ENCODE data around the gene ASB6. TPM values are rescaled to one million over a fixed set of nuclear protein-coding genes. Genes with fewer than 3 reads are reported as not detected.
A peak's percentile ranks its signal among the peaks of the same experiment; 100 is the strongest.

ASB6 gene
- total RNA-seq: 10 to 100 TPM; 32.1 to 35.3 (median 35.1) TPM

GRCh38 chr9:129641750-129642585 is at the start of gene ASB6:
ASB6 (minus strand) TSS chr9:129642151; CDS start chr9:129641999, 152 bp downstream.
- ATAC-seq (peak; percentile 88 to 90), DNase-seq (peak; percentile 88)
- H3K9me3 Mint-ChIP-seq: no peaks in the 10 kb centered on the region
- peaks cover 20% of the 10 kb centered on the region for H3K4me1 Mint-ChIP-seq (ENCODE audit: low read depth)
- peak within 1 kb of the TSS; percentile 81 for H3K4me3 Mint-ChIP-seq
- peaks cover 2% of the 10 kb centered on the region for H3K27me3 Mint-ChIP-seq (ENCODE audit: low read depth)
- H3K36me3 Mint-ChIP-seq (ENCODE audit: insufficient read depth): peaks cover 8% of the 10 kb centered on the region

GRCh38 chr9:129688285-129689043 is 46.5 kb upstream of the ASB6 start:
- Mint-ChIP-seq H3K4me3 (no peak overlapping the region), H3K27me3 (ENCODE audit: low read depth) (no peaks in the 10 kb centered on the region)
- no peak for ATAC-seq

GRCh38 chr9:129687391-129687790 is 45.4 kb upstream of the ASB6 start:
- DNase-seq (no peak), ATAC-seq (no peak)
- Mint-ChIP-seq H3K4me1 (ENCODE audit: low read depth) (no peaks in the 10 kb centered on the region), H3K27me3 (ENCODE audit: low read depth) (no peaks in the 10 kb centered on the region), H3K4me3 (no peak overlapping the region), H3K9me3 (no peaks in the 10 kb centered on the region), H3K36me3 (ENCODE audit: insufficient read depth) (no peaks in the 10 kb centered on the region)

More at GRCh38 chr9:129688285-129689043, 46.5 kb upstream of the ASB6 start:
- no peak for DNase-seq
- no peaks in the 10 kb centered on the region for H3K9me3 Mint-ChIP-seq
- H3K36me3 Mint-ChIP-seq (ENCODE audit: insufficient read depth): no peaks in the 10 kb centered on the region
- H3K4me1 Mint-ChIP-seq (ENCODE audit: low read depth): no peaks in the 10 kb centered on the region

GRCh38 chr9:129686736-129687135 is 44.8 kb upstream of the ASB6 start:
- H3K9me3 Mint-ChIP-seq: no peaks in the 10 kb centered on the region
- ATAC-seq: no peak
- H3K27me3 Mint-ChIP-seq (ENCODE audit: low read depth): peaks cover 1% of the 10 kb centered on the region
- no peak for DNase-seq
- H3K4me1 Mint-ChIP-seq (ENCODE audit: low read depth): no peaks in the 10 kb centered on the region
- no peaks in the 10 kb centered on the region for H3K36me3 Mint-ChIP-seq (ENCODE audit: insufficient read depth)
- H3K4me3 Mint-ChIP-seq: no peak overlapping the region

GRCh38 chr9:129685933-129686259 is 43.9 kb upstream of the ASB6 start:
- peaks cover 5% of the 10 kb centered on the region for H3K27me3 Mint-ChIP-seq (ENCODE audit: low read depth)
- H3K9me3 Mint-ChIP-seq: no peaks in the 10 kb centered on the region
- H3K4me1 Mint-ChIP-seq (ENCODE audit: low read depth): no peaks in the 10 kb centered on the region
- no peak overlapping the region for H3K4me3 Mint-ChIP-seq
- H3K36me3 Mint-ChIP-seq (ENCODE audit: insufficient read depth): no peaks in the 10 kb centered on the region
- DNase-seq (no peak), ATAC-seq (no peak)

- ATAC-seq: no peak
- Mint-ChIP-seq H3K9me3 (no peaks in the 10 kb centered on the region), H3K4me1 (ENCODE audit: low read depth) (no peaks in the 10 kb centered on the region), H3K36me3 (ENCODE audit: insufficient read depth) (no peaks in the 10 kb centered on the region), H3K27me3 (ENCODE audit: low read depth) (peaks cover 8% of the 10 kb centered on the region), H3K4me3 (no peak overlapping the region)
- DNase-seq: no peak
Observed at GRCh38 chr9:129685220-129685932, 43.4 kb upstream of the ASB6 start.

GRCh38 chr9:129682381-129682780 is 40.4 kb upstream of the ASB6 start:
- Mint-ChIP-seq H3K4me1 (ENCODE audit: low read depth) (no peaks in the 10 kb centered on the region), H3K27me3 (ENCODE audit: low read depth) (peaks cover 26% of the 10 kb centered on the region), H3K9me3 (no peaks in the 10 kb centered on the region), H3K4me3 (no peak overlapping the region), H3K36me3 (ENCODE audit: insufficient read depth) (no peaks in the 10 kb centered on the region)
- DNase-seq: no peak
- ATAC-seq: no peak

GRCh38 chr9:129681924-129682323 is 40.0 kb upstream of the ASB6 start:
- ATAC-seq (no peak), DNase-seq (no peak)
- Mint-ChIP-seq H3K36me3 (ENCODE audit: insufficient read depth) (no peaks in the 10 kb centered on the region), H3K27me3 (ENCODE audit: low read depth) (peaks cover 28% of the 10 kb centered on the region), H3K4me3 (no peak overlapping the region), H3K9me3 (no peaks in the 10 kb centered on the region), H3K4me1 (ENCODE audit: low read depth) (no peaks in the 10 kb centered on the region)

- H3K4me1 Mint-ChIP-seq (ENCODE audit: low read depth): no peaks in the 10 kb centered on the region
- H3K4me3 Mint-ChIP-seq: no peak overlapping the region
- no peaks in the 10 kb centered on the region for H3K9me3 Mint-ChIP-seq
- no peaks in the 10 kb centered on the region for H3K36me3 Mint-ChIP-seq (ENCODE audit: insufficient read depth)
- ATAC-seq (no peak), DNase-seq (no peak)
- peaks cover 30% of the 10 kb centered on the region for H3K27me3 Mint-ChIP-seq (ENCODE audit: low read depth)
Observed at GRCh38 chr9:129679537-129679936, 37.6 kb upstream of the ASB6 start.

- H3K9me3 Mint-ChIP-seq: no peaks in the 10 kb centered on the region
- no peaks in the 10 kb centered on the region for H3K36me3 Mint-ChIP-seq (ENCODE audit: insufficient read depth)
- DNase-seq (no peak), ATAC-seq (no peak)
- H3K27me3 Mint-ChIP-seq (ENCODE audit: low read depth): peaks cover 32% of the 10 kb centered on the region
- H3K4me1 Mint-ChIP-seq (ENCODE audit: low read depth): no peaks in the 10 kb centered on the region
- H3K4me3 Mint-ChIP-seq: no peak overlapping the region
Observed at GRCh38 chr9:129678844-129679243, 36.9 kb upstream of the ASB6 start.

GRCh38 chr9:129677456-129677855 is 35.5 kb upstream of the ASB6 start:
- Mint-ChIP-seq H3K36me3 (ENCODE audit: insufficient read depth) (no peaks in the 10 kb centered on the region), H3K9me3 (no peaks in the 10 kb centered on the region), H3K4me3 (no peak overlapping the region), H3K27me3 (ENCODE audit: low read depth) (peaks cover 32% of the 10 kb centered on the region), H3K4me1 (ENCODE audit: low read depth) (no peaks in the 10 kb centered on the region)
- no peak for DNase-seq
- no peak for ATAC-seq

- no peak overlapping the region for H3K4me3 Mint-ChIP-seq
- peaks cover 30% of the 10 kb centered on the region for H3K27me3 Mint-ChIP-seq (ENCODE audit: low read depth)
- no peak for ATAC-seq
- no peaks in the 10 kb centered on the region for H3K4me1 Mint-ChIP-seq (ENCODE audit: low read depth)
- H3K36me3 Mint-ChIP-seq (ENCODE audit: insufficient read depth): no peaks in the 10 kb centered on the region
- DNase-seq: no peak
- H3K9me3 Mint-ChIP-seq: no peaks in the 10 kb centered on the region
Observed at GRCh38 chr9:129676975-129677374, 35.0 kb upstream of the ASB6 start.

- Mint-ChIP-seq H3K9me3 (no peaks in the 10 kb centered on the region), H3K27me3 (ENCODE audit: low read depth) (peaks cover 30% of the 10 kb centered on the region), H3K36me3 (ENCODE audit: insufficient read depth) (no peaks in the 10 kb centered on the region), H3K4me3 (no peak overlapping the region), H3K4me1 (ENCODE audit: low read depth) (no peaks in the 10 kb centered on the region)
- ATAC-seq (no peak), DNase-seq (no peak)
Observed at GRCh38 chr9:129676287-129676686, 34.3 kb upstream of the ASB6 start.

GRCh38 chr9:129675620-129676019 is 33.7 kb upstream of the ASB6 start:
- ATAC-seq: no peak
- H3K9me3 Mint-ChIP-seq: no peaks in the 10 kb centered on the region
- no peak overlapping the region for H3K4me3 Mint-ChIP-seq

More at GRCh38 chr9:129675620-129676019, 33.7 kb upstream of the ASB6 start:
- Mint-ChIP-seq H3K27me3 (ENCODE audit: low read depth) (peaks cover 24% of the 10 kb centered on the region), H3K4me1 (ENCODE audit: low read depth) (no peaks in the 10 kb centered on the region), H3K36me3 (ENCODE audit: insufficient read depth) (no peaks in the 10 kb centered on the region)
- DNase-seq: no peak

Data from activated T-cell treated with anti-CD3 and anti-CD28 coated beads, Interleukin-2, amount 50 U/mL, for 4 hours (primary cell).